B cell (primary cell): ENCODE data around the gene RUFY3. TPM values are rescaled to one million over a fixed set of nuclear protein-coding genes. Genes with fewer than 3 reads are reported as not detected.
"Not testable (repeated sequence)": the region's sequence is repeated elsewhere in the genome, so short reads cannot be mapped to it uniquely, and the experiment has no call there.

Experiments used
- ATAC-seq: fragments of 200-7000 bp; cut with Tn5 transposase; one replicate; pipeline ENCODE4 v1.10.0; 2021; ENCODE audit warnings: low read depth, mild to moderate bottlenecking, moderate number of reproducible peaks, moderate library complexity
- CTCF ChIA-PET: fragments of 350-600 bp; sonication (Branson Sonifier 250); formaldehyde crosslinking; loops from one replicate; lab custom pipeline; 2021; ENCODE audit warnings: antibody characterized with exemption, inconsistent platforms; lab: Charles Lee
- POLR2A ChIA-PET: fragments of 350-600 bp; sonication (Branson Sonifier 250); formaldehyde crosslinking; loops from one replicate; lab custom pipeline; 2021; ENCODE audit warnings: antibody characterized with exemption; lab: Charles Lee
- DNase-seq: peaks from one replicate; pipeline ENCODE4 v3.0.0; 2013
- H2AFZ ChIP-seq: 2 replicates; pipeline ENCODE4 v1.6.1; 2012; ENCODE audit warnings: mild to moderate bottlenecking, low read depth, low read length; ENCODE audit not compliant: insufficient read depth, poor library complexity, severe bottlenecking
- H3K27ac ChIP-seq, 2 donors: 1 replicate in 1 of 2; 2 replicates in 1 of 2; pipeline ENCODE4 v1.5.1; 2012 to 2013; ENCODE audit warnings: low read length in 2 of 2, mild to moderate bottlenecking in 2 of 2, moderate library complexity in 1 of 2
- H3K27me3 ChIP-seq, 4 experiments: fragments of 200-600 bp in 1 of 4; sonication (generic) in 1 of 4; replicated peaks in 1 of 4; 1 replicate in 2 of 4; 2 replicates in 2 of 4; pipeline versions ENCODE4 v1.6.1 to v1.7.0; 2013 to 2016; ENCODE audit warnings: low read length in 3 of 4, mild to moderate bottlenecking in 2 of 4, mixed read lengths in 1 of 4, moderate library complexity in 1 of 4; ENCODE audit not compliant: insufficient read depth in 4 of 4, control insufficient read depth in 3 of 4; ENCODE audit errors: control extremely low read depth in 1 of 4
- H3K36me3 ChIP-seq, 2 experiments: replicated peaks in 1 of 2; 1 replicate in 1 of 2; 2 replicates in 1 of 2; pipeline versions ENCODE4 v1.6.1 to v1.7.1; 2013; ENCODE audit warnings: low read length in 1 of 2; ENCODE audit not compliant: insufficient read depth in 2 of 2, control insufficient read depth in 1 of 2; ENCODE audit errors: control extremely low read depth in 1 of 2, extremely low read depth in 1 of 2
- H3K4me1 ChIP-seq, 2 donors: fragments of 200-600 bp in 1 of 2; sonication (generic) in 1 of 2; 1 replicate in 1 of 2; 2 replicates in 1 of 2; pipeline versions ENCODE4 v1.5.1 to v1.6.1; 2013 to 2017; ENCODE audit warnings: low read length in 2 of 2; ENCODE audit not compliant: control insufficient read depth in 2 of 2, insufficient read depth in 2 of 2
- H3K4me2 ChIP-seq: replicated peaks from 2 replicates; pipeline ENCODE3; 2012; ENCODE audit warnings: mild to moderate bottlenecking, low read depth, low read length; ENCODE audit not compliant: poor library complexity, severe bottlenecking
- H3K4me3 ChIP-seq, 5 experiments: fragments of 200-600 bp in 1 of 5; sonication (generic) in 1 of 5; 1 replicate in 3 of 5; 2 replicates in 2 of 5; pipeline versions ENCODE4 v1.5.1 to v1.7.0; 2011 to 2016; ENCODE audit warnings: low read length in 4 of 5, mild to moderate bottlenecking in 4 of 5, low read depth in 2 of 5, control low read depth in 1 of 5, moderate library complexity in 1 of 5; ENCODE audit not compliant: insufficient read depth in 1 of 5; ENCODE audit errors: control extremely low read depth in 1 of 5, extremely low read depth in 1 of 5
- H3K79me2 ChIP-seq: fragments of 200-600 bp; sonication (generic); one replicate; pipeline ENCODE4 v1.6.0; 2016; ENCODE audit warnings: low read length; ENCODE audit not compliant: control insufficient read depth, insufficient read depth
- H3K9ac ChIP-seq: fragments of 200-600 bp; sonication (generic); 2 replicates; pipeline ENCODE4 v1.6.1; 2017; ENCODE audit warnings: mild to moderate bottlenecking, low read length, moderate library complexity
- H3K9me3 ChIP-seq, 3 donors: one replicate each; pipeline versions ENCODE4 v1.6.1 to v1.7.1; 2013; ENCODE audit warnings: low read length in 2 of 3; ENCODE audit not compliant: control insufficient read depth in 2 of 3, insufficient read depth in 1 of 3; ENCODE audit errors: control extremely low read depth in 1 of 3
- H4K20me1 ChIP-seq: 2 replicates; pipeline ENCODE4 v1.6.0; 2012; ENCODE audit warnings: mild to moderate bottlenecking, low read length; ENCODE audit not compliant: insufficient read depth, control insufficient read depth, poor library complexity, severe bottlenecking
- H3K27ac Mint-ChIP-seq: one replicate; pipeline ENCODE4 v1.8.0; 2021; ENCODE audit warnings: mixed read lengths
- H3K27me3 Mint-ChIP-seq: one replicate; pipeline ENCODE4 v1.8.0; 2021; ENCODE audit warnings: mixed read lengths
- H3K4me1 Mint-ChIP-seq: one replicate; pipeline ENCODE4 v1.8.0; 2021; ENCODE audit warnings: mixed read lengths
- H3K4me3 Mint-ChIP-seq: one replicate; pipeline ENCODE4 v1.8.0; 2021; ENCODE audit warnings: mixed read lengths
- H3K9me3 Mint-ChIP-seq: one replicate; pipeline ENCODE4 v1.8.0; 2022; ENCODE audit warnings: mixed read lengths; ENCODE audit not compliant: insufficient read depth
- EZH2 ChIP-seq: IDR thresholded peaks from 2 replicates; pipeline ENCODE4 v1.6.1; 2012; ENCODE audit warnings: borderline replicate concordance, low read depth, mild to moderate bottlenecking, moderate library complexity, low read length; ENCODE audit not compliant: insufficient read depth, poor library complexity, severe bottlenecking
- WGBS: methylation state at CpG from one replicate; pipeline ENCODE4 v1.1.5; 2013; ENCODE audit warnings: missing lambda C conversion rate; ENCODE audit not compliant: insufficient coverage; 5-methylcytosine and 5-hydroxymethylcytosine counted together
- intact Hi-C: fragments of 100-400 bp; cut with micrococcal nuclease; formaldehyde crosslinking; loops from one replicate; pipeline ENCODE4 v1.10.0; 2022
- polyA plus RNA-seq: library from polyadenylated mRNA; depleted of rRNA; stranded (reverse); fragments of >200 nt; gene quantifications from 2 replicates; pipeline ENCODE4 v1.2.3, GENCODE V29; 2012
- total RNA-seq, 2 donors: library from RNA; stranded (reverse); fragments of 120-200 nt in 1 of 2; gene quantifications; 1 replicate in 1 of 2; 2 replicates in 1 of 2; pipeline versions ENCODE4 v1.2.3 to v1.2.4, GENCODE V29; 2013 to 2022
- TF ChIP-seq, protein P1 (sequence below): fragments of 200-600 bp; IDR thresholded peaks from one replicate; pipeline ENCODE4 v1.8.0; 2022; ENCODE audit warnings: antibody characterized with exemption, mild to moderate bottlenecking

The RUFY3 gene
- total and polyA plus RNA-seq, 2 donors (not counting 1 experiment from before 2014, with no cell fraction given): 26.1 to 74.1 TPM

DNA sequence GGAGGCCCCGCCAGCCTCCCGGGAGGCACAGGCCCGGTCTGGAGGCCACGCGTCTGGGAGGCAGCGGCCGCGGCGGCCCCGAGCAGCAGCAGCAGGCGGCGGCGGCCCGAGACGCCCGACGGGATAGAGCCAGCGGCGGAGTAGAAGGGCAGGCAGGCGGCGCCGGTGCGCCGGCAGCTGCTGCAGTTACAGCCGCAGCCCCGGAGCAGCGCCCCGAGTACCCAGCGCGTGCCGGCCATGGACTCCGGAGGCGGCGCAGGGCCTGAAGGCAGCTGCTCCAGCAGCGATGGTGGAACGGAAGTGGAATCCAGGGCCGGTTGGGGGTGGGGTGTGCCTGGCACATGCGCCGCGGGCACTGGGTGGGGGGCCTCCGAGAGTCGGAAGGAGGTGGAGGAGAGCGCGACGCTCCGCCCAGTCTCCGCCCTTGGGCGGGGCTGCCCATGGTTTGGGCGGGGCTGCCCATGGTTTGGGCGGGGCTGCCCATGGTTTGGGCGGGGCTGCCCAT, 117.9 kb downstream of the RUFY3 start, which contains the start of gene GRSF1:
GRSF1 (minus strand) TSS at position 302 of the 505 bp plus-strand sequence; CDS start at position 239, 63 bp downstream.
- H3K9me3 Mint-ChIP-seq: no peaks in the 10 kb centered on the region
- H2AFZ ChIP-seq: peak within 1 kb of the TSS; percentile 89
- WGBS: 1% methylated on average over 42 of the region's 51 CpGs

GRCh38 chr4:70840137-70840536, 118.4 kb downstream of the RUFY3 start:
- H3K27me3 ChIP-seq, H3K9ac ChIP-seq, H3K9me3 Mint-ChIP-seq, H3K4me3 ChIP-seq, ATAC-seq, H3K36me3 ChIP-seq, H2AFZ ChIP-seq, H3K9me3 ChIP-seq, H3K4me2 ChIP-seq, H3K27me3 Mint-ChIP-seq, intact Hi-C loops: not testable (repeated sequence)
- 79% methylated on average over 11 of the region's 20 CpGs for WGBS
- Mint-ChIP-seq H3K4me3 (peak overlapping the region; percentile 52), H3K4me1 (peaks cover 49% of the 10 kb centered on the region), H3K27ac (peak overlapping the region; percentile 52)
- Histone ChIP-seq H3K79me2 (peaks cover 37% of the 10 kb centered on the region), H3K4me1 (peaks cover 22 to 46% of the 10 kb centered on the region in 2 donors), H4K20me1 (peaks cover 37% of the 10 kb centered on the region), H3K27ac (peak overlapping the region in 1 of 2 donors; percentile 22)
- peak; percentile 66 for DNase-seq
- ChIA-PET POLR2A (interaction anchor here (1.3 to 1.6 kb wide), 4 partner anchors 34 to 153 kb away, joined by 3 to 7 read pairs (median 4); partner anchors contain the start of genes DCK and MOB1B), CTCF (interaction anchor here (0.8 to 2.7 kb wide), 12 partner anchors 62 to 188 kb away, joined by 3 to 13 read pairs (median 6); partner anchors contain the start of genes DCK and MOB1B)

More for the DNA sequence above, 117.9 kb downstream of the RUFY3 start, which contains the start of gene GRSF1:
- Histone ChIP-seq H3K4me3 (peak within 1 kb of the TSS; percentile 27 to 79 (median 73)), H3K27ac (peak within 1 kb of the TSS; percentile 62 to 85), H3K4me2 (peak within 1 kb of the TSS; percentile 94), H3K9ac (peak within 1 kb of the TSS; percentile 75), H3K79me2 (peaks cover 42% of the 10 kb centered on the region), H3K9me3 (peaks cover 0 to 5% (median 0%) of the 10 kb centered on the region in 3 donors), H3K36me3 (peaks cover 4 to 7% of the 10 kb centered on the region in 2 experiments), H4K20me1 (peaks cover 39% of the 10 kb centered on the region), H3K27me3 (no peaks in the 10 kb centered on the region), H3K4me1 (peaks cover 22 to 46% of the 10 kb centered on the region in 2 donors)
- ChIA-PET POLR2A (interaction anchor here (1.1 to 1.6 kb wide), 7 partner anchors 10 to 170 kb away, joined by 3 to 11 read pairs (median 5); partner anchors contain the start of genes DCK and MOB1B), CTCF (interaction anchor here (0.8 to 2.7 kb wide), 14 partner anchors 35 to 188 kb away, joined by 3 to 13 read pairs (median 5); partner anchors contain the start of genes DCK and MOB1B)
- Mint-ChIP-seq H3K4me3 (peak within 1 kb of the TSS; percentile 99), H3K4me1 (peaks cover 45% of the 10 kb centered on the region), H3K27ac (peak within 1 kb of the TSS; percentile 95), H3K27me3 (no peaks in the 10 kb centered on the region)
- ATAC-seq: peak; percentile 86
- intact Hi-C loops: loop anchor here (1.0 to 10.0 kb wide), 9 partner anchors 35 to 187 kb away; partner anchors contain the start of genes DCK and UTP3
- peak; percentile 95 for DNase-seq
- no peak for TF ChIP-seq EZH2
- TF ChIP-seq, protein P1, sequence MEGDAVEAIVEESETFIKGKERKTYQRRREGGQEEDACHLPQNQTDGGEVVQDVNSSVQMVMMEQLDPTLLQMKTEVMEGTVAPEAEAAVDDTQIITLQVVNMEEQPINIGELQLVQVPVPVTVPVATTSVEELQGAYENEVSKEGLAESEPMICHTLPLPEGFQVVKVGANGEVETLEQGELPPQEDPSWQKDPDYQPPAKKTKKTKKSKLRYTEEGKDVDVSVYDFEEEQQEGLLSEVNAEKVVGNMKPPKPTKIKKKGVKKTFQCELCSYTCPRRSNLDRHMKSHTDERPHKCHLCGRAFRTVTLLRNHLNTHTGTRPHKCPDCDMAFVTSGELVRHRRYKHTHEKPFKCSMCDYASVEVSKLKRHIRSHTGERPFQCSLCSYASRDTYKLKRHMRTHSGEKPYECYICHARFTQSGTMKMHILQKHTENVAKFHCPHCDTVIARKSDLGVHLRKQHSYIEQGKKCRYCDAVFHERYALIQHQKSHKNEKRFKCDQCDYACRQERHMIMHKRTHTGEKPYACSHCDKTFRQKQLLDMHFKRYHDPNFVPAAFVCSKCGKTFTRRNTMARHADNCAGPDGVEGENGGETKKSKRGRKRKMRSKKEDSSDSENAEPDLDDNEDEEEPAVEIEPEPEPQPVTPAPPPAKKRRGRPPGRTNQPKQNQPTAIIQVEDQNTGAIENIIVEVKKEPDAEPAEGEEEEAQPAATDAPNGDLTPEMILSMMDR: no peak

DNA sequence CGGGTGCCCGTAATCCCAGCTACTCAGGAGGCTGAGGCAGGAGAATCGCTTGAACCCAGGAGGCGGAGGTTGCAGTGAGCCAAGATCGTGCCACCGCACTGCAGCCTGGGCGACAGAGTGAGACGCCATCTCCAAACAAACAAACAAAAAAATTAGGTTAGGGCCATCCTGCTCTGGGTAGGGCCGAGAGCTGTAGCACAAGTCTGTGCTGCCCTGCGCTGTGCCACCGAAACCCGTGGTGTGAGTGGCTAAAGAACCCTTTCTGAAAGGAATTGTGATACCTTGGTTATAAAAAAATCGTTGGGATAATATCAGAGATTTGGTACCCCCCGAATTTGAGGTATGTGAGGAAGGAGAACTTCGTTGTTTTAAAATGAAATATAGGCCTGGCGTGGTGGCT, 118.9 kb downstream of the RUFY3 start:
- H2AFZ ChIP-seq, H3K9me3 ChIP-seq, H3K36me3 ChIP-seq, ATAC-seq, H3K9ac ChIP-seq, H3K9me3 Mint-ChIP-seq, H3K4me3 ChIP-seq, H3K4me3 Mint-ChIP-seq, DNase-seq, H3K27me3 Mint-ChIP-seq, H3K4me2 ChIP-seq, intact Hi-C loops, H3K27me3 ChIP-seq, H3K27ac ChIP-seq, POLR2A ChIA-PET: not testable (repeated sequence)
- Mint-ChIP-seq H3K4me1 (peaks cover 49% of the 10 kb centered on the region), H3K27ac (peak overlapping the region; percentile 50)
- Histone ChIP-seq H3K79me2 (peaks cover 33% of the 10 kb centered on the region), H3K4me1 (peaks cover 22 to 46% of the 10 kb centered on the region in 2 donors), H4K20me1 (peaks cover 34% of the 10 kb centered on the region)
- CTCF ChIA-PET: interaction anchor here (1.2 kb wide), 2 partner anchors 61 to 136 kb away, joined by 3 to 5 read pairs; partner anchors contain the start of gene MOB1B
- WGBS: 99% methylated on average over 16 of the region's 16 CpGs
